Measurements from ENCODE around the gene LTBP3. TPM values are rescaled to one million over a fixed set of nuclear protein-coding genes. Genes with fewer than 3 reads are reported as not detected.
A peak's percentile ranks its signal among the peaks of the same experiment; 100 is the strongest.

LTBP3 gene
- total and polyA plus RNA-seq, 9 of the 15 experiments (the other 6 are each of a cell fraction or from before 2014, with no cell fraction given): 0.06 to 20.5 (median 4.8) TPM

DNA sequence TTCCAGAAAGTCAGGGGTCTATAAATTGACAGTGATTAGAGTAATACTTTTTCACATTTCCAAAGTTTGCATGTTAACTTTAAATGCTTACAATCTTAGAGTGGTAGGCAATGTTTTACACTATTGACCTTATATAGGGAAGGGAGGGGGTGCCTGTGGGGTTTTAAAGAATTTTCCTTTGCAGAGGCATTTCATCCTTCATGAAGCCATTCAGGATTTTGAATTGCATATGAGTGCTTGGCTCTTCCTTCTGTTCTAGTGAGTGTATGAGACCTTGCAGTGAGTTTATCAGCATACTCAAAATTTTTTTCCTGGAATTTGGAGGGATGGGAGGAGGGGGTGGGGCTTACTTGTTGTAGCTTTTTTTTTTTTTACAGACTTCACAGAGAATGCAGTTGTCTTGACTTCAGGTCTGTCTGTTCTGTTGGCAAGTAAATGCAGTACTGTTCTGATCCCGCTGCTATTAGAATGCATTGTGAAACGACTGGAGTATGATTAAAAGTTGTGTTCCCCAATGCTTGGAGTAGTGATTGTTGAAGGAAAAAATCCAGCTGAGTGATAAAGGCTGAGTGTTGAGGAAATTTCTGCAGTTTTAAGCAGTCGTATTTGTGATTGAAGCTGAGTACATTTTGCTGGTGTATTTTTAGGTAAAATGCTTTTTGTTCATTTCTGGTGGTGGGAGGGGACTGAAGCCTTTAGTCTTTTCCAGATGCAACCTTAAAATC is 54.0 kb downstream of the LTBP3 start (continued):
- TF ChIP-seq, protein P1, sequence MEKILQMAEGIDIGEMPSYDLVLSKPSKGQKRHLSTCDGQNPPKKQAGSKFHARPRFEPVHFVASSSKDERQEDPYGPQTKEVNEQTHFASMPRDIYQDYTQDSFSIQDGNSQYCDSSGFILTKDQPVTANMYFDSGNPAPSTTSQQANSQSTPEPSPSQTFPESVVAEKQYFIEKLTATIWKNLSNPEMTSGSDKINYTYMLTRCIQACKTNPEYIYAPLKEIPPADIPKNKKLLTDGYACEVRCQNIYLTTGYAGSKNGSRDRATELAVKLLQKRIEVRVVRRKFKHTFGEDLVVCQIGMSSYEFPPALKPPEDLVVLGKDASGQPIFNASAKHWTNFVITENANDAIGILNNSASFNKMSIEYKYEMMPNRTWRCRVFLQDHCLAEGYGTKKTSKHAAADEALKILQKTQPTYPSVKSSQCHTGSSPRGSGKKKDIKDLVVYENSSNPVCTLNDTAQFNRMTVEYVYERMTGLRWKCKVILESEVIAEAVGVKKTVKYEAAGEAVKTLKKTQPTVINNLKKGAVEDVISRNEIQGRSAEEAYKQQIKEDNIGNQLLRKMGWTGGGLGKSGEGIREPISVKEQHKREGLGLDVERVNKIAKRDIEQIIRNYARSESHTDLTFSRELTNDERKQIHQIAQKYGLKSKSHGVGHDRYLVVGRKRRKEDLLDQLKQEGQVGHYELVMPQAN (IDR thresholded peaks at IDR 0.05; ENCODE audit: borderline replicate concordance): peak; percentile 39; the same call in 1 of the 2 replicates
- TF ChIP-seq L3MBTL2 (IDR thresholded peaks at IDR 0.05) (no peak), YBX1 (IDR thresholded peaks at IDR 0.05) (no peak), SMARCC2 (IDR thresholded peaks at IDR 0.05; ENCODE audit: low read depth) (no peak), EP400 (IDR thresholded peaks at IDR 0.05) (0 out of 2 replicates have a peak, but pooled peaks have one; percentile 24), MAFF (IDR thresholded peaks at IDR 0.05; ENCODE audit: low read length) (no peak), KHSRP (IDR thresholded peaks at IDR 0.05) (peak; percentile 77), ESRRA (IDR thresholded peaks at IDR 0.05; ENCODE audit: borderline replicate concordance, low read depth) (no peak), ZNF133 (CRISPR knock-in tag; IDR thresholded peaks at IDR 0.05) (no peak), OTX1 (CRISPR knock-in tag; IDR thresholded peaks at IDR 0.05) (peak; percentile 89), CAMTA2 (CRISPR knock-in tag; conservative IDR thresholded peaks at IDR 0.05) (peak; percentile 90), CEBPB (tag; IDR thresholded peaks at IDR 0.05) (0 out of 2 replicates have a peak, but pooled peaks have one; percentile 7), ESRRB (CRISPR knock-in tag; IDR thresholded peaks at IDR 0.05; ENCODE audit: borderline replicate concordance) (peak; percentile 93), RBM22 (IDR thresholded peaks at IDR 0.05; ENCODE audit: low read depth, low read length, poor library complexity, severe bottlenecking) (peak; percentile 95), XRCC5 (IDR thresholded peaks at IDR 0.05; ENCODE audit: low read depth, low read length) (no peak; the same call in 1 of the 2 replicates), KLF16 (IDR thresholded peaks at IDR 0.05) (no peak), PCBP1 (IDR thresholded peaks at IDR 0.05; ENCODE audit: low read depth, low read length, poor library complexity, severe bottlenecking) (peak; percentile 37), NUFIP1 (IDR thresholded peaks at IDR 0.05; ENCODE audit: partially characterized antibody) (no peak), CBX2 (IDR thresholded peaks at IDR 0.05; ENCODE audit: insufficient read depth, low read length, poor library complexity, severe bottlenecking) (no peak)
- TF ChIP-seq, protein P2, sequence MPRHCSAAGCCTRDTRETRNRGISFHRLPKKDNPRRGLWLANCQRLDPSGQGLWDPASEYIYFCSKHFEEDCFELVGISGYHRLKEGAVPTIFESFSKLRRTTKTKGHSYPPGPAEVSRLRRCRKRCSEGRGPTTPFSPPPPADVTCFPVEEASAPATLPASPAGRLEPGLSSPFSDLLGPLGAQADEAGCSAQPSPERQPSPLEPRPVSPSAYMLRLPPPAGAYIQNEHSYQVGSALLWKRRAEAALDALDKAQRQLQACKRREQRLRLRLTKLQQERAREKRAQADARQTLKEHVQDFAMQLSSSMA (CRISPR knock-in tag; IDR thresholded peaks at IDR 0.05): no peak
- TF ChIP-seq, protein P3, sequence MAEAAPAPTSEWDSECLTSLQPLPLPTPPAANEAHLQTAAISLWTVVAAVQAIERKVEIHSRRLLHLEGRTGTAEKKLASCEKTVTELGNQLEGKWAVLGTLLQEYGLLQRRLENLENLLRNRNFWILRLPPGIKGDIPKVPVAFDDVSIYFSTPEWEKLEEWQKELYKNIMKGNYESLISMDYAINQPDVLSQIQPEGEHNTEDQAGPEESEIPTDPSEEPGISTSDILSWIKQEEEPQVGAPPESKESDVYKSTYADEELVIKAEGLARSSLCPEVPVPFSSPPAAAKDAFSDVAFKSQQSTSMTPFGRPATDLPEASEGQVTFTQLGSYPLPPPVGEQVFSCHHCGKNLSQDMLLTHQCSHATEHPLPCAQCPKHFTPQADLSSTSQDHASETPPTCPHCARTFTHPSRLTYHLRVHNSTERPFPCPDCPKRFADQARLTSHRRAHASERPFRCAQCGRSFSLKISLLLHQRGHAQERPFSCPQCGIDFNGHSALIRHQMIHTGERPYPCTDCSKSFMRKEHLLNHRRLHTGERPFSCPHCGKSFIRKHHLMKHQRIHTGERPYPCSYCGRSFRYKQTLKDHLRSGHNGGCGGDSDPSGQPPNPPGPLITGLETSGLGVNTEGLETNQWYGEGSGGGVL (CRISPR knock-in tag; IDR thresholded peaks at IDR 0.05): no peak
- TF ChIP-seq, protein P4, sequence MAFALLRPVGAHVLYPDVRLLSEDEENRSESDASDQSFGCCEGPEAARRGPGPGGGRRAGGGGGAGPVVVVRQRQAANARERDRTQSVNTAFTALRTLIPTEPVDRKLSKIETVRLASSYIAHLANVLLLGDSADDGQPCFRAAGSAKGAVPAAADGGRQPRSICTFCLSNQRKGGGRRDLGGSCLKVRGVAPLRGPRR (CRISPR knock-in tag; IDR thresholded peaks at IDR 0.05): no peak
- TF ChIP-seq, protein P5, sequence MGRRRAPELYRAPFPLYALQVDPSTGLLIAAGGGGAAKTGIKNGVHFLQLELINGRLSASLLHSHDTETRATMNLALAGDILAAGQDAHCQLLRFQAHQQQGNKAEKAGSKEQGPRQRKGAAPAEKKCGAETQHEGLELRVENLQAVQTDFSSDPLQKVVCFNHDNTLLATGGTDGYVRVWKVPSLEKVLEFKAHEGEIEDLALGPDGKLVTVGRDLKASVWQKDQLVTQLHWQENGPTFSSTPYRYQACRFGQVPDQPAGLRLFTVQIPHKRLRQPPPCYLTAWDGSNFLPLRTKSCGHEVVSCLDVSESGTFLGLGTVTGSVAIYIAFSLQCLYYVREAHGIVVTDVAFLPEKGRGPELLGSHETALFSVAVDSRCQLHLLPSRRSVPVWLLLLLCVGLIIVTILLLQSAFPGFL (CRISPR knock-in tag; IDR thresholded peaks at IDR 0.05): no peak
